GM23248 (cell line): ENCODE results near the gene AP2B1. TPM values are rescaled to one million over a fixed set of nuclear protein-coding genes. Genes with fewer than 3 reads are reported as not detected.

Experiments
- DNase-seq: peaks from one replicate; pipeline ENCODE4 v3.0.0-alpha.2; 2015
- H2AFZ ChIP-seq: fragments of 200-600 bp; sonication (generic); 2 replicates; pipeline ENCODE4 v1.6.1; 2016; ENCODE audit warnings: antibody characterized with exemption
- H3F3A ChIP-seq: fragments of 200-600 bp; sonication (generic); 2 replicates; pipeline ENCODE4 v1.6.1; 2016; ENCODE audit warnings: mild to moderate bottlenecking, antibody characterized with exemption, mixed run types; ENCODE audit not compliant: insufficient read depth
- H3K27ac ChIP-seq: fragments of 200-600 bp; sonication (generic); 2 replicates; pipeline ENCODE4 v1.5.1; 2016; ENCODE audit warnings: mild to moderate bottlenecking
- H3K27me3 ChIP-seq: fragments of 200-600 bp; sonication (generic); replicated peaks from 2 replicates; pipeline ENCODE4 v1.6.1; 2016; ENCODE audit warnings: mild to moderate bottlenecking; ENCODE audit not compliant: insufficient read depth
- H3K36me3 ChIP-seq: fragments of 200-600 bp; sonication (generic); 2 replicates; pipeline ENCODE4 v1.6.1; 2016; ENCODE audit warnings: low read depth, mild to moderate bottlenecking
- H3K4me1 ChIP-seq: fragments of 200-600 bp; sonication (generic); 2 replicates; pipeline ENCODE4 v1.6.1; 2016; ENCODE audit warnings: mild to moderate bottlenecking; ENCODE audit not compliant: insufficient read depth
- H3K4me2 ChIP-seq: fragments of 200-600 bp; sonication (generic); one replicate; pipeline ENCODE4 v1.6.1; 2016; ENCODE audit warnings: mild to moderate bottlenecking; ENCODE audit not compliant: unreplicated experiment
- H3K4me3 ChIP-seq: fragments of 200-600 bp; sonication (generic); 2 replicates; pipeline ENCODE4 v1.5.1; 2016; ENCODE audit warnings: mild to moderate bottlenecking
- H3K79me2 ChIP-seq: fragments of 200-600 bp; sonication (generic); 2 replicates; pipeline ENCODE4 v1.6.1; 2016; ENCODE audit warnings: mild to moderate bottlenecking; ENCODE audit not compliant: insufficient read depth
- H3K9ac ChIP-seq: fragments of 200-600 bp; sonication (generic); 2 replicates; pipeline ENCODE4 v1.6.1; 2016; ENCODE audit warnings: mild to moderate bottlenecking
- H3K9me2 ChIP-seq: fragments of 200-600 bp; sonication (generic); 2 replicates; pipeline ENCODE4 v1.6.1; 2016; ENCODE audit warnings: mixed run types, mild to moderate bottlenecking, moderate library complexity; ENCODE audit not compliant: insufficient read depth
- H3K9me3 ChIP-seq: fragments of 200-600 bp; sonication (generic); one replicate; pipeline ENCODE4 v1.6.1; 2017; ENCODE audit warnings: low read depth
- H4K20me1 ChIP-seq: fragments of 200-600 bp; sonication (generic); 2 replicates; pipeline ENCODE4 v1.6.0; 2016; ENCODE audit not compliant: insufficient read depth
- EZH2 ChIP-seq: fragments of 200-600 bp; sonication (generic); IDR thresholded peaks from 2 replicates; pipeline ENCODE4 v1.6.1; 2018; ENCODE audit warnings: antibody characterized with exemption, mild to moderate bottlenecking; ENCODE audit not compliant: insufficient read depth, poor library complexity, severe bottlenecking
- EZH2phosphoT487 ChIP-seq: fragments of 200-600 bp; sonication (generic); IDR thresholded peaks from 2 replicates; pipeline ENCODE4 v1.6.1; 2018; ENCODE audit warnings: antibody characterized with exemption, moderate library complexity, mild to moderate bottlenecking, low read depth; ENCODE audit not compliant: insufficient read depth
- WGBS, 2 experiments: methylation state at CpG; one replicate each; pipeline ENCODE4 v1.1.6; 2015 to 2017; ENCODE audit warnings: low lambda C conversion rate in 2 of 2, low coverage in 1 of 2; ENCODE audit errors: missing lambda C conversion rate in 2 of 2; 5-methylcytosine and 5-hydroxymethylcytosine counted together
- in situ Hi-C: fragments of 300-500 bp; cut with MboI; formaldehyde crosslinking; loops from 2 replicates; pipeline ENCODE4 v1.15.0; 2020
- polyA plus RNA-seq: library from polyadenylated mRNA; unstranded; fragments of >200 nt; fragmentation: Nextera tagmentation; extraction: Ambion mirVana; gene quantifications from 2 replicates; pipeline ENCODE4 v1.2.1, GENCODE V29; 2016
- total RNA-seq: library from RNA; depleted of rRNA; stranded (reverse); fragments of >200 nt; shearing (Covaris generic); gene quantifications from 2 replicates; pipeline ENCODE4 v1.2.3, GENCODE V29; 2014

Gene AP2B1
- total and polyA plus RNA-seq, 2 experiments from 2014 or later = 72.4 to 85.9 TPM

- Histone ChIP-seq H3K9me2 (no peaks in the 10 kb centered on the region), H3K27ac (peak within 1 kb of the TSS; percentile 79), H4K20me1 (no peaks in the 10 kb centered on the region), H3K4me2 (peak within 1 kb of the TSS; percentile 97), H3K9me3 (no peaks in the 10 kb centered on the region), H3K4me1 (peaks cover 18% of the 10 kb centered on the region), H3K79me2 (peaks cover 29% of the 10 kb centered on the region), H3K27me3 (no peaks in the 10 kb centered on the region), H3K4me3 (peak within 1 kb of the TSS; percentile 95), H3K36me3 (peaks cover 11% of the 10 kb centered on the region; the same call in 1 of the 2 replicates), H3K9ac (peak within 1 kb of the TSS; percentile 93), H3F3A (peaks cover 37% of the 10 kb centered on the region), H2AFZ (peak within 1 kb of the TSS; percentile 97)
- in situ Hi-C loops = no loop called here
- TF ChIP-seq EZH2 (no peak), EZH2phosphoT487 (no peak)
- DNase-seq = peak; percentile 89
- WGBS, 2 experiments = 0 to 1% methylated on average over 45 of the region's 45 CpGs
Observed at GRCh38 chr17:35578197-35578928, 8.8 kb upstream of the AP2B1 start, which contains the start of gene PEX12. Gene PEX12, minus strand, starts transcription at chr17:35578571. Its CDS starts 550 bp downstream, at chr17:35578021.

GRCh38 chr17:35578929-35579432 is 8.1 kb upstream of the AP2B1 start:
- H3K9me2 ChIP-seq = no peaks in the 10 kb centered on the region
- peak overlapping the region; percentile 95 for H3K4me3 ChIP-seq
- H3K4me1 ChIP-seq = peaks cover 18% of the 10 kb centered on the region
- H3K4me2 ChIP-seq = peak overlapping the region; percentile 97
- H3K27me3 ChIP-seq = no peaks in the 10 kb centered on the region
- WGBS, 2 experiments = 20 to 21% methylated on average over 11 of the region's 11 CpGs
- TF ChIP-seq EZH2 (no peak), EZH2phosphoT487 (no peak)
- H2AFZ ChIP-seq = peak overlapping the region; percentile 97
- H4K20me1 ChIP-seq = no peaks in the 10 kb centered on the region
- H3F3A ChIP-seq = peaks cover 37% of the 10 kb centered on the region
- DNase-seq = no peak
- H3K79me2 ChIP-seq = peaks cover 29% of the 10 kb centered on the region
- peaks cover 11% of the 10 kb centered on the region; the same call in 1 of the 2 replicates for H3K36me3 ChIP-seq
- in situ Hi-C loops = no loop called here
- H3K9ac ChIP-seq = peak overlapping the region; percentile 93
- no peaks in the 10 kb centered on the region for H3K9me3 ChIP-seq
- peak overlapping the region; percentile 79 for H3K27ac ChIP-seq

- H3K9me2 ChIP-seq = no peaks in the 10 kb centered on the region
- in situ Hi-C loops = no loop called here
Observed at GRCh38 chr17:35584061-35584460, 3.1 kb upstream of the AP2B1 start.

GRCh38 chr17:35586569-35587073 is 501 bp upstream of the AP2B1 start:
- Histone ChIP-seq H3K4me1 (peaks cover 19% of the 10 kb centered on the region), H4K20me1 (0 out of 2 replicates have a peak, but pooled peaks cover 3% of the 10 kb centered on the region), H3K27ac (peak overlapping the region; percentile 90), H3K79me2 (peaks cover 43% of the 10 kb centered on the region), H3K4me3 (peak overlapping the region; percentile 85), H3F3A (peaks cover 12% of the 10 kb centered on the region), H3K36me3 (no peaks in the 10 kb centered on the region), H3K4me2 (peak overlapping the region; percentile 79), H2AFZ (peak overlapping the region; percentile 99), H3K27me3 (no peaks in the 10 kb centered on the region), H3K9me2 (no peaks in the 10 kb centered on the region), H3K9ac (peak overlapping the region; percentile 93), H3K9me3 (no peaks in the 10 kb centered on the region)
- WGBS, 2 experiments = 28% methylated on average over 7 of the region's 7 CpGs
- peak; percentile 9 for DNase-seq
- no peak for TF ChIP-seq EZH2phosphoT487
- no peak for TF ChIP-seq EZH2
- in situ Hi-C loops = no loop called here

More at GRCh38 chr17:35584061-35584460, 3.1 kb upstream of the AP2B1 start:
- TF ChIP-seq EZH2 (no peak), EZH2phosphoT487 (no peak)
- Histone ChIP-seq H3K27ac (no peak overlapping the region), H3K27me3 (no peaks in the 10 kb centered on the region), H3K9me3 (no peaks in the 10 kb centered on the region), H2AFZ (no peak overlapping the region), H3K9ac (no peak overlapping the region), H3K4me2 (no peak overlapping the region), H3K4me1 (peaks cover 19% of the 10 kb centered on the region), H3K4me3 (no peak overlapping the region), H3F3A (peaks cover 8% of the 10 kb centered on the region), H3K79me2 (peaks cover 22% of the 10 kb centered on the region), H3K36me3 (no peaks in the 10 kb centered on the region), H4K20me1 (no peaks in the 10 kb centered on the region)
- WGBS, 2 experiments = 80 to 100% methylated on average over 1 of the region's 1 CpG
- DNase-seq = no peak
